GDM1 (cell line): ENCODE data around the gene TOMM40L.

Source experiments
- DNase-seq: peaks from one replicate; lab custom pipeline; 2025; lab: John Stamatoyannopoulos, UW

TOMM40L gene

GRCh38 chr1:161197560-161198193, 28.2 kb upstream of the TOMM40L start:
- no peak for DNase-seq

GRCh38 chr1:161198194-161198896, 27.5 kb upstream of the TOMM40L start:
- DNase-seq, result no peak

GRCh38 chr1:161198897-161199431, 26.9 kb upstream of the TOMM40L start, which contains the start of gene ADAMTS4:
TSS of gene ADAMTS4 (minus strand) at chr1:161199054. CDS start at chr1:161198627, 427 bp downstream.
- no peak for DNase-seq

- DNase-seq, result no peak
Measured at GRCh38 chr1:161199506-161200139, 26.2 kb upstream of the TOMM40L start.

GRCh38 chr1:161200421-161200991, 25.4 kb upstream of the TOMM40L start:
- no peak for DNase-seq

- no peak for DNase-seq
Measured at GRCh38 chr1:161200992-161201835, 24.6 kb upstream of the TOMM40L start.

GRCh38 chr1:161201836-161202712, 23.8 kb upstream of the TOMM40L start, which contains the start of gene NDUFS2:
TSS of gene NDUFS2 (plus strand) at chr1:161202367. CDS start at chr1:161202386, 19 bp downstream.
- peak; percentile 95 for DNase-seq

GRCh38 chr1:161206411-161207140, 19.3 kb upstream of the TOMM40L start:
- no peak for DNase-seq

- DNase-seq, result no peak
Measured at GRCh38 chr1:161207173-161207572, 18.7 kb upstream of the TOMM40L start.

- DNase-seq, result peak; percentile 62
Measured at GRCh38 chr1:161209790-161210409, 16.0 kb upstream of the TOMM40L start.

GRCh38 chr1:161214369-161214768, 11.5 kb upstream of the TOMM40L start:
- DNase-seq, result no peak

- peak; percentile 50 for DNase-seq
Measured at GRCh38 chr1:161215076-161215475, 10.8 kb upstream of the TOMM40L start, which contains the start of gene FCER1G. TSS of gene FCER1G (plus strand) at chr1:161215295. CDS start at chr1:161215322, 27 bp downstream.

- no peak for DNase-seq
Measured at GRCh38 chr1:161216945-161217712, 8.7 kb upstream of the TOMM40L start.

- DNase-seq, result no peak
Measured at GRCh38 chr1:161217831-161218230, 8.0 kb upstream of the TOMM40L start.

GRCh38 chr1:161218301-161219077, 7.4 kb upstream of the TOMM40L start:
- DNase-seq, result no peak

GRCh38 chr1:161219078-161219892, 6.6 kb upstream of the TOMM40L start:
- no peak for DNase-seq

GRCh38 chr1:161220002-161220401, 5.9 kb upstream of the TOMM40L start:
- DNase-seq, result no peak
